Measurements from ENCODE around the gene COP1. TPM values are rescaled to one million over a fixed set of nuclear protein-coding genes. Genes with fewer than 3 reads are reported as not detected.

Gene COP1
- total RNA-seq, 3 donors from 2014 or later, result 65.9 to 74.1 (median 68.1) TPM

- no peak for TF ChIP-seq POLR2A (IDR thresholded peaks at IDR 0.05)
- no peak for TF ChIP-seq CTCF (IDR thresholded peaks at IDR 0.05)
- no peak for TF ChIP-seq POLR2AphosphoS5 (IDR thresholded peaks at IDR 0.05)
- intact Hi-C loops (cut with DNase I; ENCODE audit: low total_unique reads), result no loop called here
Measured at GRCh38 chr1:176118985-176119384, 88.1 kb downstream of the COP1 start.

GRCh38 chr1:176111835-176112234, 95.3 kb downstream of the COP1 start:
- H3K27ac ChIP-seq, result no peak overlapping the region
- no peak overlapping the region for H3K4me3 ChIP-seq
- intact Hi-C loops (cut with DNase I; ENCODE audit: low total_unique reads), result no loop called here
- no peaks in the 10 kb centered on the region for H3K36me3 ChIP-seq
- H3K27me3 ChIP-seq, result no peaks in the 10 kb centered on the region
- H3K9me3 ChIP-seq, result no peaks in the 10 kb centered on the region
- no peaks in the 10 kb centered on the region for H3K4me1 ChIP-seq
- TF ChIP-seq POLR2A (IDR thresholded peaks at IDR 0.05) (no peak), POLR2AphosphoS5 (IDR thresholded peaks at IDR 0.05) (no peak), CTCF (IDR thresholded peaks at IDR 0.05) (no peak)
- no peak for DNase-seq (ENCODE audit: low spot score in 2 of 2)

More at GRCh38 chr1:176118985-176119384, 88.1 kb downstream of the COP1 start:
- no peaks in the 10 kb centered on the region for H3K4me1 ChIP-seq
- no peak overlapping the region for H3K27ac ChIP-seq
- H3K4me3 ChIP-seq, result no peak overlapping the region
- H3K36me3 ChIP-seq, result no peaks in the 10 kb centered on the region
- no peak for DNase-seq (ENCODE audit: low spot score in 2 of 2)
- no peaks in the 10 kb centered on the region for H3K27me3 ChIP-seq
- H3K9me3 ChIP-seq, result peaks cover 9 to 18% of the 10 kb centered on the region in 2 donors

- Histone ChIP-seq H3K36me3 (no peaks in the 10 kb centered on the region), H3K4me3 (no peak overlapping the region)
Measured at GRCh38 chr1:176110203-176110602, 96.9 kb downstream of the COP1 start.

GRCh38 chr1:176102768-176103350, 104.2 kb downstream of the COP1 start:
- no peak for TF ChIP-seq POLR2A (IDR thresholded peaks at IDR 0.05)
- TF ChIP-seq POLR2AphosphoS5 (IDR thresholded peaks at IDR 0.05), result no peak
- TF ChIP-seq CTCF (IDR thresholded peaks at IDR 0.05), result no peak
- Histone ChIP-seq H3K36me3 (peaks cover 8% of the 10 kb centered on the region), H3K27me3 (no peaks in the 10 kb centered on the region), H3K27ac (no peak overlapping the region), H3K4me1 (peaks cover 0 to 3% of the 10 kb centered on the region in 2 donors), H3K4me3 (no peak overlapping the region), H3K9me3 (peaks cover 33 to 47% of the 10 kb centered on the region in 2 donors)
- DNase-seq (ENCODE audit: low spot score in 2 of 2), result no peak
- intact Hi-C loops (cut with DNase I; ENCODE audit: low total_unique reads), result no loop called here

More at GRCh38 chr1:176110203-176110602, 96.9 kb downstream of the COP1 start:
- DNase-seq (ENCODE audit: low spot score in 2 of 2), result no peak
- no peaks in the 10 kb centered on the region for H3K4me1 ChIP-seq
- H3K9me3 ChIP-seq, result no peaks in the 10 kb centered on the region
- intact Hi-C loops (cut with DNase I; ENCODE audit: low total_unique reads), result no loop called here
- H3K27ac ChIP-seq, result no peak overlapping the region
- H3K27me3 ChIP-seq, result no peaks in the 10 kb centered on the region
- TF ChIP-seq POLR2AphosphoS5 (IDR thresholded peaks at IDR 0.05) (no peak), POLR2A (IDR thresholded peaks at IDR 0.05) (no peak), CTCF (IDR thresholded peaks at IDR 0.05) (no peak)

GRCh38 chr1:176101951-176102642, 105.0 kb downstream of the COP1 start:
- H3K4me1 ChIP-seq, result peaks cover 0 to 3% of the 10 kb centered on the region in 2 donors
- intact Hi-C loops (cut with DNase I; ENCODE audit: low total_unique reads), result no loop called here
- H3K4me3 ChIP-seq, result no peak overlapping the region
- no peaks in the 10 kb centered on the region for H3K27me3 ChIP-seq
- DNase-seq (ENCODE audit: low spot score in 2 of 2), result no peak
- H3K36me3 ChIP-seq, result peaks cover 8% of the 10 kb centered on the region
- TF ChIP-seq POLR2A (IDR thresholded peaks at IDR 0.05) (no peak), POLR2AphosphoS5 (IDR thresholded peaks at IDR 0.05) (no peak), CTCF (IDR thresholded peaks at IDR 0.05) (no peak)
- peaks cover 39 to 54% of the 10 kb centered on the region in 2 donors for H3K9me3 ChIP-seq
- H3K27ac ChIP-seq, result no peak overlapping the region

Measured in breast epithelium (tissue), 4 donors.